ENCODE results near the gene SCAF11.

The SCAF11 gene

DNA sequence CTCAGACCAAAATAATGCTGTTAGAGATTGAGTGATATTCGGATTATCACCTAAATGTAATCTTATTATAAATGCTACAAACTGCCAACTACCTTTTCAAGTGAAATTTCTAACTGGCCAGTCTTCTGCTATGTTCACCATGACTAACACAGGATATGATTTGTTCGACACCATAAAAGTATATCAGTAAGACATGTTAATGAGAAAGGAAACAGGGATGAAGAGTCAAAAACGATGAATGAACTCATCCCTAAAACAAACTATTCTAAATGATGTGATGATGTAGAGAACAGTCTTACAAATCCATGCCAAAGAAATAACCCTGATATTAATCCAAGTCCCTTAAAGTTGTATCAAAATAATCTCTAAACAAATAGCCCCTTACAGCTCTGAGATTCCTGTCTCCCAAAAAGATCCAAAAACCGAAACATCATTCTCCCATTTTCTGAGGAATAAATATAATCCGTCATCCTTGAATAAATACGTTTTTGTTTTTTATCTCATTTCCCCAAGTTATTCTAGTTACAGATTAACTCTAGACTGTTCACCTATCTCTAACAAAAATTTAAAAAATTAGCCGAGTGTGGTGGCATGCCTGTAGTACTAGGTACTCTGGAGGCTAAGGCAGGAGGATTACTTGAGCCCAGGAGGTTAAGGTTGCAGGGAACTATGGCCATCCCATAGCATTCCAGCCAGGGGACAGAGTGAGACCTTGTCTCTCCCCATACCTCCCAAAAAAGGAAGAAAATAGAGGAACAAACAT is 9.1 kb downstream of the SCAF11 start:
- no peak for DNase-seq

DNA sequence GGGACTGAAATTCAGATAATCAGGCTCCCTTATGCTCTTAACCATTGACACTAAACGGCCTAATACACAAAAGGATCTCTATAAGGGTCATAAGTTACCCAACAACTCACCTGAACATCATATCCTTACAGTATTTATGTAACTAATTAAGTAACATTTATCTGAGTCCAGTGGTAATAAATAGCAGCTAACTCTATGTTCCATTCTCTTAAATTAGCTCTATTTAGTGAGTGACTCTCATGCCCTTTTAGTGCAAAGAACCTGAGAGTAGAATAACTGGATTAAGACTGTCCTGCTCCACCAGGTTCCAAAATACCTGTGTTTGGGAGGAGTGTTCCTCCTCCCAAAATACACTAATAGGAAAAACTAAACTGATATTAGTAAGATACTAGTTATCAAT is 9.8 kb downstream of the SCAF11 start:
- no peak for DNase-seq

- DNase-seq, result no peak
These were observed 12.3 kb downstream of the SCAF11 start for GRCh38 chr12:45978108-45978507.

GRCh38 chr12:45977620-45978019 is 12.8 kb downstream of the SCAF11 start:
- DNase-seq, result no peak

DNA sequence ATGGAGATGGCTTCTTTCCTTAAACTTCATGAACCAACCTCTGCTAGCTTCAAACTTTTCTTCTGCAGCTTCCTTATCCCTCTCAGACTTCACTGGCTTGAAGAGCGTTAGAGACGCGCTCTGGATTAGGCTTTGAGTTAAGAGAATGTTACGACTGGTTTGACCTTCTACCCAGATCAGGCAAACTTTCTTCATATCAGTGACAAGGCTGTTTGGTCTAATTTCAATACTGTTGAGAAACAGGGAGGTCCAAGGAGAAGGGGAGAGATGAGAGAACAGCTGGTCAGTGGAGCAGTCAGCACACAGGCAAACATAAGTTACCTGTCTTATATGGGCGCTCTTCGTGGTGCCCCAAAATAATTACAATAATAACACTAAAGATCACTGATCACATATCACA is 14.9 kb downstream of the SCAF11 start:
- no peak for DNase-seq

GRCh38 chr12:45974883-45975282 is 15.5 kb downstream of the SCAF11 start:
- DNase-seq, result no peak

- DNase-seq, result no peak
These were observed 16.1 kb downstream of the SCAF11 start for GRCh38 chr12:45974171-45974719.

GRCh38 chr12:45973526-45973925 is 16.8 kb downstream of the SCAF11 start:
- DNase-seq, result no peak

DNA sequence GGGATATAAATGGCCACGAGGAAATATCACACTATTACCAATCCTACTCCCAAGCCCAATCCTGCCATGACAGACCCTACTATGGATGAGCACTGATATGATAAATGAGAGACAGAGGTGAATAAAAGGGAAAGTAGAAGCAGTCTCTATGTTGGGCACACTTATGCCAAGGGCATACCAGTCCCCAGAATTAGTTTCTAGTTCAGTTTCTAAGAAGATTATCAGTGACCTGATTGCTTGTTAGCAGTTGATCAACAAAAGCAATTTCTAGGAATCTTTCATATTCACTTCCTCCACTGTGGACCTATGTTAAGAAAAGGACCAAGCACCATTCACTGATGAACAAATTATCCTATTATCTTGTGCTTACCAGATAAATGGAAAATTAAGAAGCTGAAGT is 20.0 kb downstream of the SCAF11 start:
- no peak for DNase-seq

DNA sequence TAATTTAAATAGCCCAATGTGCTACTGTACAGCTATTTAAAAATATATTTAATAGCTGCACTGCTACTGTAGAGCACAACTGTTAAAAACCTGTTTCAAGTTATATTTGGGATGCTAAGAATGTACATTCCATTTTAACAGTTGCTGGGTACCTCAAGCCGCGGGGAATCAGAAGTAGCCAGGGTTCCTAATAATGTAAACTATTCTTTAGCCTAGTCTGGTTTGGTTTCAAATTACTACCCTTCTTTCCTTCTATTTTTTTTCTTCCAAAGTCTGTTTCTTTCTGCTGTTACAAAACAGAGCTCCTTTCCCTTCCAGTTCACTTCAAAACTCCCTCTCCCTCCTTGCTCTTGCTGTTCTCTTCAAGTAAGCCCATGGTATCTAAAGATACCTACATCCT is 21.3 kb downstream of the SCAF11 start:
- DNase-seq, result no peak

GRCh38 chr12:45966486-45966885 is 23.9 kb downstream of the SCAF11 start:
- DNase-seq, result no peak

DNA sequence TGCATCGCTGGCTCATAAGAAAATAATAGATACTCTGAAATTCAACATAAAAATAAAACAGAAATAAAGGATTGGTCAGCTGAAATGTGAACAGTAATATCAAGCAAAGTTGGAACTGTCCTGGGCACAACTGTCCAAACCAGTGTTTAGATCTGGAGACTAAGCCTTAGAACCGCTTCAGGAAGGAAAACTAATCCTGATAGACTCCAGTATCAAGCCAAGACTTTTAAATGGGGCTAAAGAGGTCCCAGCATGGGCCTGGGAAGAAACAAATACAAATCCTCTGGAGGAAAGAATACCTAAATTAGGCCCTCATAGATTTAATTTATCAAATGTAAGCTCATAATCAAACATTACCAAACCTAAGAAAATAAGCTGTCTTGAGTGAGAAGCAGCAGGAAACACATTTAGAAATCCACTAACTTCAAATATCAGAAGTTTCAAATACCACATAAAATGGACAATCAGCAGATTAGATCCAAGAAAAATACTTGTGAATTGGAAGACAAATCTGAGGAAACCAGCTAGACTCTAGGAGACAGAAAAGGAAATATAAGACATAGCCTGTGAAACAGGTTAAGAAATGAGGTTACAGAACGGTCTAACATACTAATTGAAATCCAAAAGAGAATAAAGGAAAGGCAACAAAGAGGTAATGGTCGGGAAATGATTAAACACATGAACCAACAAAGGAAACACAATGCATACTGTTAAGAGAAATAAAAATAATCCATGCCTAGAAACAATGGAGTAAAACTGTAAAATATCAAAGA is 27.6 kb downstream of the SCAF11 start:
- DNase-seq, result no peak

GRCh38 chr12:45959728-45960127 is 30.6 kb downstream of the SCAF11 start:
- DNase-seq, result no peak

GRCh38 chr12:45959025-45959424 is 31.3 kb downstream of the SCAF11 start:
- DNase-seq, result no peak

GRCh38 chr12:45948546-45948945 is 41.8 kb downstream of the SCAF11 start:
- no peak for DNase-seq

- no peak for DNase-seq
These were observed 43.9 kb downstream of the SCAF11 start for GRCh38 chr12:45946435-45946834.

DNA sequence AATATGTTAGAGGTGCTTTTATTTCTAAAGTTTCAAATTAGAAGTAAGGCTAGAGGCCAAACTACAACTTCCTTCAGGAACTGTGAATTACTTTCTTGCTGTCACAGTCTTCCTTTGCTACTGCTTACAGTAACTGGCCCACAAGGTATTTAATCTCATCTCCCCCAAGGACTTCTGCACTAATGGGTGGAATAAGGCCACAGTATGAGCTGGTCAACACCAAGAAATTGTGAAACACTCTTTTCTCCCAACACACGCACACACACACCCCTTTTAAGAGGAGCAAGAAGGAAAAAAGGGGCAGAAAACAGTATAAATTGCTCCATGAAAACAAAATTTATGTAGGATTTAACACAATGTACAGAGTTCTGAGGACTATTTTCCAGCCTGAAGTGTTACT is 45.6 kb downstream of the SCAF11 start:
- no peak for DNase-seq

- DNase-seq, result no peak
These were observed 50.6 kb downstream of the SCAF11 start for GRCh38 chr12:45939759-45940158.

DNA sequence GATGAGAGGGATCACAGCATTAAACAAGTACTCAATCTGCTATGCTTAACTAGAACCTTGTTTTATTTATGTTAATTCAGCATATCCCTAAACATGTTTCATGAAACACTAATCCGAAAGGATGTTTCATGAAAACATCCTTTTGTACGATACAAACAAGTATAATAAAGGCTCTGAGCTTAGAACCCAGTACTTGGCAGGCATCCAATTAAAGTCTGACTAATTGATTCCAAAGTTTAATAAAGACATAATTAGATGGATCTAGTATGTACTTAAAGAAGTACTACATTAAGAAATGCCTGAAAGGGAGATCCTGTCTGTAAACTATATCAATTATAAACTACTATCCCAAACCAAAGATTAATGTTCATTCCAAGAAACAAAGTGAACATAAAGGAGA is 51.8 kb downstream of the SCAF11 start:
- no peak for DNase-seq

DNA sequence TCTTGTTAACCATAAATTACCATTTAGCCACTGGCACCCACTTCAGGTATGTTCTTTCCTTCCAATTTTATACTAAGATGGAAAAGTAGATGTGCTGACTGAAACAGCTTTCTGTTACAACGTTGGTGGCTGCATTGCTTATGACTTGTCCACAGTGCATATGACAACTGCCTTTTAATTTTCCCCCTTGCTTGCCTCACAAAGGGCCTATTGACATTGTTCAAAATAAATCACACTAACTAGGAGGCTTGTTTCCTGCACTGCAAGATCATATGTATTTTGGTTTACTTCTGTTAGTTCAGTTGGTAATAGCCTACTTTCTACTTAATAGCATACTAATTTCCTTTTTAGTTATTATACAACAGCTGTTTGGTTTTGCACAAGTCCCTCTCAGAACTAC is 55.4 kb downstream of the SCAF11 start:
- DNase-seq, result no peak

GRCh38 chr12:45933504-45933903 is 56.9 kb downstream of the SCAF11 start:
- no peak for DNase-seq

GRCh38 chr12:45930369-45930768 is 60.0 kb downstream of the SCAF11 start:
- DNase-seq, result no peak

GRCh38 chr12:45928309-45928708 is 62.1 kb downstream of the SCAF11 start:
- DNase-seq, result no peak

DNA sequence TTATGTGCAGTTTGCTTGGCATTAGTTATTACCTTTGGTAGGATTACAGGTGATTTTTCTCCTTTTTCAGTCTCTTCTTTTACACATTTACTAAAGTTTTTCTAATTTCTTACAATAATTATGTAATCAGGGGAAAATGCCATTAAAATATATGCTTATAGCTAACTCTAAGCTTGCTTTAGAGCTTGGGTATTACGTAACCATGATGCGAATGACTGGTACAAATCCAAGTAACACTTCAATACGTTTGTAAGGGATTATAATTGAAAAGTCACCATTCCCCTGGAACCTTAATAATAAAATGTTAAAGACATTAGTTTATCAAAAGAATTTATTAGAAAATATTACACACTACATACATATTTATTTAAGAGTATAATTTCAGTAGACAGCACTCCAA is 71.6 kb downstream of the SCAF11 start:
- DNase-seq, result no peak

All from NCI-H1694 (cell line).